Skeletal muscle cell (primary cell): ENCODE results near the gene TGM6.

ENCODE experiments used
- DNase-seq: peaks from one replicate; pipeline ENCODE4 v3.0.0-alpha.2; 2010; ENCODE audit warnings: low read depth
- H3K4me3 ChIP-seq: 2 replicates; pipeline ENCODE4 v1.5.1; 2011; ENCODE audit warnings: low read depth, mild to moderate bottlenecking, control low read depth, low read length, moderate library complexity

The TGM6 gene

GRCh38 chr20:2380601-2381000, at the start of gene TGM6:
Gene TGM6, plus strand, starts transcription at chr20:2380901. Its CDS starts 68 bp downstream, at chr20:2380969.
- no peak within 1 kb of the TSS for H3K4me3 ChIP-seq
- no peak for DNase-seq

- no peak for DNase-seq
- no peak overlapping the region for H3K4me3 ChIP-seq
These were observed 49.6 kb upstream of the TGM6 start for GRCh38 chr20:2331106-2331505.

- DNase-seq: no peak
- H3K4me3 ChIP-seq: no peak overlapping the region
These were observed 48.7 kb upstream of the TGM6 start for GRCh38 chr20:2331901-2332565.

GRCh38 chr20:2332711-2333110, 48.0 kb upstream of the TGM6 start:
- DNase-seq: no peak
- no peak overlapping the region for H3K4me3 ChIP-seq

GRCh38 chr20:2333821-2334220, 46.9 kb upstream of the TGM6 start:
- no peak overlapping the region for H3K4me3 ChIP-seq
- DNase-seq: no peak

- no peak overlapping the region for H3K4me3 ChIP-seq
- DNase-seq: no peak
These were observed 45.4 kb upstream of the TGM6 start for GRCh38 chr20:2335096-2335870.

GRCh38 chr20:2336471-2336870, 44.2 kb upstream of the TGM6 start:
- no peak for DNase-seq
- no peak overlapping the region for H3K4me3 ChIP-seq

- H3K4me3 ChIP-seq: no peak overlapping the region
- DNase-seq: no peak
These were observed 43.6 kb upstream of the TGM6 start for GRCh38 chr20:2337142-2337541.

GRCh38 chr20:2338411-2339066, 42.2 kb upstream of the TGM6 start:
- H3K4me3 ChIP-seq: no peak overlapping the region
- DNase-seq: no peak

GRCh38 chr20:2340136-2340535, 40.6 kb upstream of the TGM6 start:
- no peak for DNase-seq

GRCh38 chr20:2340823-2341222, 39.9 kb upstream of the TGM6 start:
- H3K4me3 ChIP-seq: no peak overlapping the region
- no peak for DNase-seq

More at GRCh38 chr20:2340136-2340535, 40.6 kb upstream of the TGM6 start:
- no peak overlapping the region for H3K4me3 ChIP-seq

GRCh38 chr20:2341336-2341735, 39.4 kb upstream of the TGM6 start:
- no peak for DNase-seq
- H3K4me3 ChIP-seq: no peak overlapping the region

GRCh38 chr20:2342243-2342642, 38.5 kb upstream of the TGM6 start:
- no peak overlapping the region for H3K4me3 ChIP-seq
- DNase-seq: no peak

- no peak for DNase-seq
- H3K4me3 ChIP-seq: no peak overlapping the region
These were observed 34.5 kb upstream of the TGM6 start for GRCh38 chr20:2346188-2346587.

GRCh38 chr20:2348336-2348735, 32.4 kb upstream of the TGM6 start:
- H3K4me3 ChIP-seq: no peak overlapping the region
- DNase-seq: no peak

- no peak for DNase-seq
- H3K4me3 ChIP-seq: no peak overlapping the region
These were observed 30.9 kb upstream of the TGM6 start for GRCh38 chr20:2349801-2350200.

- no peak for DNase-seq
- no peak overlapping the region for H3K4me3 ChIP-seq
These were observed 30.1 kb upstream of the TGM6 start for GRCh38 chr20:2350606-2351005.

- DNase-seq: no peak
- H3K4me3 ChIP-seq: no peak overlapping the region
These were observed 27.5 kb upstream of the TGM6 start for GRCh38 chr20:2353231-2353630.

- DNase-seq: no peak
- no peak overlapping the region for H3K4me3 ChIP-seq
These were observed 23.6 kb upstream of the TGM6 start for GRCh38 chr20:2357114-2357513.

- H3K4me3 ChIP-seq: no peak overlapping the region
- DNase-seq: no peak
These were observed 22.7 kb upstream of the TGM6 start for GRCh38 chr20:2358006-2358405.
